Measurements from ENCODE around the gene KCTD16.
A peak's percentile ranks its signal among the peaks of the same experiment; 100 is the strongest.

The KCTD16 gene

DNA sequence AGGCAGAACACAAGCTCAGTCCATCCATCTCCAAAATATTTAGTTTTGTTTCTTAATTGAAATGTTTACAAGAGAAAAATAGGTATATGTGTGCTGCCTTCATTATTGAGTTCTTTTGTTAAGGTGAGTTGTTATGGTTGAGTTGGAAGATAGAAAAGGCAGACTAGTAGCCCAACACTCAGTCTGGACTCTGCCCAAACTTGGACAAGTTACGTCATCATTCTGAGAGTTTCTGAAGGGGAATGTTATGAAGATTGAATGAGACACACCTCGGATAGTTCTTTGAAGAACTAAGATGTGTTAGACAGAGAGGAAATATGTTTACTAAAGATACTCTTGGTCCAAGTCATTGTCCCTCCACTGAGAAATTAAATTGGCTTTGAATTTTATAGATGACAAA is 245.5 kb downstream of the KCTD16 start:
- TF ChIP-seq CTCF (IDR thresholded peaks at IDR 0.05; ENCODE audit: low read depth, low read length) = no peak
- Histone ChIP-seq H3K4me3 (ENCODE audit: low read depth, low read length) (no peak overlapping the region), H3K36me3 (no peaks in the 10 kb centered on the region), H3K9me3 (ENCODE audit: severe bottlenecking) (peaks cover 2% of the 10 kb centered on the region), H3K27me3 (ENCODE audit: insufficient read depth, low read depth, severe bottlenecking) (no peaks in the 10 kb centered on the region), H3K27ac (no peak overlapping the region)
- no peak for DNase-seq

- Histone ChIP-seq H3K4me3 (ENCODE audit: low read depth, low read length) (no peak overlapping the region), H3K27ac (no peak overlapping the region), H3K36me3 (no peaks in the 10 kb centered on the region), H3K27me3 (ENCODE audit: insufficient read depth, low read depth, severe bottlenecking) (no peaks in the 10 kb centered on the region), H3K9me3 (ENCODE audit: severe bottlenecking) (peaks cover 2% of the 10 kb centered on the region)
- DNase-seq = no peak
- no peak for TF ChIP-seq CTCF (IDR thresholded peaks at IDR 0.05; ENCODE audit: low read depth, low read length)
These were observed 248.0 kb downstream of the KCTD16 start for GRCh38 chr5:144418719-144419118.

GRCh38 chr5:144421411-144421810 is 250.7 kb downstream of the KCTD16 start:
- Histone ChIP-seq H3K36me3 (no peaks in the 10 kb centered on the region), H3K27me3 (ENCODE audit: insufficient read depth, low read depth, severe bottlenecking) (no peaks in the 10 kb centered on the region), H3K27ac (peak overlapping the region; percentile 84), H3K4me3 (ENCODE audit: low read depth, low read length) (no peak overlapping the region), H3K9me3 (ENCODE audit: severe bottlenecking) (peaks cover 2% of the 10 kb centered on the region)
- DNase-seq = no peak
- no peak for TF ChIP-seq CTCF (IDR thresholded peaks at IDR 0.05; ENCODE audit: low read depth, low read length)

GRCh38 chr5:144422018-144422727 is 251.5 kb downstream of the KCTD16 start:
- no peak for TF ChIP-seq CTCF (IDR thresholded peaks at IDR 0.05; ENCODE audit: low read depth, low read length)
- H3K9me3 ChIP-seq (ENCODE audit: severe bottlenecking) = peaks cover 2% of the 10 kb centered on the region
- H3K36me3 ChIP-seq = no peaks in the 10 kb centered on the region
- H3K27me3 ChIP-seq (ENCODE audit: insufficient read depth, low read depth, severe bottlenecking) = no peaks in the 10 kb centered on the region
- H3K4me3 ChIP-seq (ENCODE audit: low read depth, low read length) = no peak overlapping the region
- no peak for DNase-seq
- H3K27ac ChIP-seq = peak overlapping the region; percentile 84

DNA sequence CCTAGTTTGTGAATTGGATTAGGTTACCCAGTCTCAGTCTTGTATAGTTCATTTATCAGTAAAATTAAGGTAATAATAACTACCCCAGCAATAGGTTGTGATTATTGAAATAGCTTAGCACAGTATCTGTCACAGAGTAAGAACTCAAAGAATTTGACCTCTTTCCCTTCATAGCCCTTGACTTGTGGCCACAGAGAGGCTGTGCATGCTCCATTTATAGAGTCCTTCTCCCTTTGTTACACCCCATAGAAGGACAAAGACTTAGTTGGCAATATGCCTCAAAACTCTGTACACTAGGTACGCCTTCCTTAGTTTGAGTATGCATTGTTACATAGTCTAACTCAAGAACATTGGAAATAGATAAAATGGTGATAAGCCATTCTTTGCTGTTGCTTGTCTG is 257.2 kb downstream of the KCTD16 start:
- DNase-seq = no peak
- Histone ChIP-seq H3K4me3 (ENCODE audit: low read depth, low read length) (no peak overlapping the region), H3K27me3 (ENCODE audit: insufficient read depth, low read depth, severe bottlenecking) (no peaks in the 10 kb centered on the region), H3K9me3 (ENCODE audit: severe bottlenecking) (no peaks in the 10 kb centered on the region), H3K36me3 (no peaks in the 10 kb centered on the region), H3K27ac (no peak overlapping the region)
- no peak for TF ChIP-seq CTCF (IDR thresholded peaks at IDR 0.05; ENCODE audit: low read depth, low read length)

GRCh38 chr5:144428326-144428725 is 257.7 kb downstream of the KCTD16 start:
- Histone ChIP-seq H3K27ac (no peak overlapping the region), H3K9me3 (ENCODE audit: severe bottlenecking) (no peaks in the 10 kb centered on the region), H3K27me3 (ENCODE audit: insufficient read depth, low read depth, severe bottlenecking) (no peaks in the 10 kb centered on the region), H3K36me3 (no peaks in the 10 kb centered on the region), H3K4me3 (ENCODE audit: low read depth, low read length) (no peak overlapping the region)
- no peak for TF ChIP-seq CTCF (IDR thresholded peaks at IDR 0.05; ENCODE audit: low read depth, low read length)
- no peak for DNase-seq
